A549 treated with CpdA at 1 μM for 4 hours (cell line): ENCODE data around the gene LRRC70. TPM values are rescaled to one million over a fixed set of nuclear protein-coding genes. Genes with fewer than 3 reads are reported as not detected.

Experiments used
- total RNA-seq: library from RNA; stranded (reverse); fragments of 200-300 nt; extraction: Qiagen RNA extraction; gene quantifications from 5 replicates; pipeline ENCODE4 v1.2.3, GENCODE V29; 2022; ENCODE audit warnings: low read depth

LRRC70 gene
- 0.10 to 0.19 TPM (median 0.16 TPM) in 4 of 5 replicates, not detected in the other for total RNA-seq

GRCh38 chr5:62578540-62578939 lies at the start of gene LRRC70:
LRRC70 (plus strand) TSS chr5:62578819; CDS start chr5:62579439, 620 bp downstream.

Other genes starting within 250 kb of the LRRC70 start
- 42.0 to 45.2 TPM (median 44.6 TPM) in 5 replicates for gene DIMT1, start 174.9 kb upstream of the LRRC70 start, total RNA-seq
- 15.3 to 17.7 TPM (median 17.0 TPM) in 5 replicates for gene IPO11, start 166.1 kb upstream of the LRRC70 start, total RNA-seq